DMS79 (cell line): ENCODE data around the gene MGLL.
"Not testable (repeated sequence)": the region's sequence is repeated elsewhere in the genome, so short reads cannot be mapped to it uniquely, and the experiment has no call there.

Source experiments
- DNase-seq: peaks from one replicate; lab custom pipeline; 2025; lab: John Stamatoyannopoulos, UW

The MGLL gene

GRCh38 chr3:127673191-127674100 is 148.9 kb downstream of the MGLL start:
- no peak for DNase-seq

- peak; percentile 41 for DNase-seq
These were observed 149.7 kb downstream of the MGLL start, which contains the start of gene ABTB1 for GRCh38 chr3:127672429-127673190. TSS of gene ABTB1 (plus strand) at chr3:127672952. CDS start at chr3:127673026, 74 bp downstream.

GRCh38 chr3:127671523-127672428 is 150.5 kb downstream of the MGLL start:
- DNase-seq = no peak

- no peak for DNase-seq
These were observed 151.4 kb downstream of the MGLL start for GRCh38 chr3:127670761-127671522.

- DNase-seq = no peak
These were observed 152.1 kb downstream of the MGLL start for GRCh38 chr3:127670229-127670559.

- DNase-seq = no peak
These were observed 152.6 kb downstream of the MGLL start for GRCh38 chr3:127669541-127670228.

- DNase-seq = no peak
These were observed 153.4 kb downstream of the MGLL start for GRCh38 chr3:127668906-127669305.

- no peak for DNase-seq
These were observed 155.1 kb downstream of the MGLL start for GRCh38 chr3:127667119-127667681.

GRCh38 chr3:127666676-127667075 is 155.6 kb downstream of the MGLL start:
- DNase-seq = no peak

GRCh38 chr3:127665586-127665985 is 156.7 kb downstream of the MGLL start:
- no peak for DNase-seq

- no peak for DNase-seq
These were observed 157.2 kb downstream of the MGLL start for GRCh38 chr3:127665165-127665564.

- no peak for DNase-seq
These were observed 159.2 kb downstream of the MGLL start for GRCh38 chr3:127663151-127663550.

GRCh38 chr3:127662001-127662469 is 160.3 kb downstream of the MGLL start:
- DNase-seq = no peak

- DNase-seq = no peak
These were observed 160.7 kb downstream of the MGLL start for GRCh38 chr3:127661600-127661999.

- no peak for DNase-seq
These were observed 161.6 kb downstream of the MGLL start for GRCh38 chr3:127660621-127661251.

GRCh38 chr3:127658234-127658633 is 164.1 kb downstream of the MGLL start:
- DNase-seq = no peak

GRCh38 chr3:127656906-127657305 is 165.4 kb downstream of the MGLL start:
- DNase-seq = no peak

- DNase-seq = no peak
These were observed 166.7 kb downstream of the MGLL start for GRCh38 chr3:127655641-127656040.

- not testable (repeated sequence) for DNase-seq
These were observed 167.3 kb downstream of the MGLL start for GRCh38 chr3:127654993-127655392.

- no peak for DNase-seq
These were observed 167.9 kb downstream of the MGLL start for GRCh38 chr3:127654374-127654773.
